SK-N-SH (cell line): ENCODE results near the gene STK36. TPM values are rescaled to one million over a fixed set of nuclear protein-coding genes. Genes with fewer than 3 reads are reported as not detected.

Source experiments
- CTCF ChIA-PET: fragments of 300-600, 350-600 bp; formaldehyde crosslinking; extraction: SDS; loops from one replicate; lab custom pipeline; 2021; lab: Yijun Ruan, JAX
- POLR2A ChIA-PET: fragments of 350-600 bp; sonication (Branson Sonifier 250); formaldehyde crosslinking; extraction: SDS; loops from one replicate; lab custom pipeline; 2020; ENCODE audit warnings: antibody characterized with exemption, inconsistent platforms; lab: Yijun Ruan, JAX
- DNase-seq: peaks from one replicate; pipeline ENCODE4 v3.0.0; 2012
- H2AFZ ChIP-seq: fragments of 200-600 bp; sonication (generic); 2 replicates; pipeline ENCODE4 v1.8.1; 2016; ENCODE audit warnings: antibody characterized with exemption, mild to moderate bottlenecking, low read depth
- H3F3A ChIP-seq: fragments of 200-600 bp; sonication (generic); replicated peaks from 2 replicates; pipeline ENCODE3; 2016; ENCODE audit warnings: antibody characterized with exemption, mild to moderate bottlenecking; ENCODE audit not compliant: insufficient read depth
- H3K27ac ChIP-seq, 2 experiments: fragments of 200-500 bp in 1 of 2; fragments of 200-600 bp in 1 of 2; sonication (Bioruptor generic) in 1 of 2; sonication (generic), shearing (Covaris generic) in 1 of 2; 2 replicates each; pipeline versions ENCODE4 v1.5.1 to v1.6.1; 2014 to 2016; ENCODE audit warnings: low read depth in 2 of 2, inconsistent platforms in 1 of 2, low read length in 1 of 2, mild to moderate bottlenecking in 1 of 2, mixed read lengths in 1 of 2
- H3K27me3 ChIP-seq: fragments of 200-600 bp; sonication (generic), shearing (Covaris generic); 2 replicates; pipeline ENCODE4 v1.6.1; 2016; ENCODE audit warnings: mixed run types; ENCODE audit not compliant: insufficient read depth
- H3K36me3 ChIP-seq, 2 experiments: fragments of 200-500 bp in 1 of 2; fragments of 200-600 bp in 1 of 2; sonication (Bioruptor generic) in 1 of 2; sonication (generic) in 1 of 2; replicated peaks in 1 of 2; 2 replicates each; pipeline versions ENCODE3 to v1.5.1; 2014 to 2016; ENCODE audit warnings: low read length in 1 of 2, mild to moderate bottlenecking in 1 of 2; ENCODE audit not compliant: insufficient read depth in 2 of 2, control insufficient read depth in 1 of 2
- H3K4me1 ChIP-seq, 2 experiments: fragments of 200-500 bp in 1 of 2; fragments of 200-600 bp in 1 of 2; sonication (Bioruptor generic) in 1 of 2; sonication (generic), shearing (Covaris generic) in 1 of 2; 2 replicates each; pipeline versions ENCODE4 v1.5.1 to v1.6.1; 2014 to 2016; ENCODE audit warnings: low read depth in 1 of 2, low read length in 1 of 2, mixed run types in 1 of 2; ENCODE audit not compliant: insufficient read depth in 2 of 2, control insufficient read depth in 1 of 2
- H3K4me2 ChIP-seq: fragments of 200-600 bp; sonication (generic), shearing (Covaris generic); 2 replicates; pipeline ENCODE4 v1.6.1; 2017; ENCODE audit warnings: mixed run types
- H3K4me3 ChIP-seq, 2 experiments: fragments of 200-500 bp in 1 of 2; fragments of 200-600 bp in 1 of 2; sonication (Bioruptor generic) in 1 of 2; sonication (generic), shearing (Covaris generic) in 1 of 2; 2 replicates each; pipeline versions ENCODE4 v1.5.1 to v1.8.1; 2014 to 2016; ENCODE audit warnings: low read depth in 2 of 2, inconsistent platforms in 1 of 2, low read length in 1 of 2, mild to moderate bottlenecking in 1 of 2, mixed read lengths in 1 of 2, moderate library complexity in 1 of 2
- H3K79me2 ChIP-seq: fragments of 200-600 bp; sonication (generic); 2 replicates; pipeline ENCODE4 v1.8.1; 2017; ENCODE audit warnings: mild to moderate bottlenecking; ENCODE audit not compliant: insufficient read depth
- H3K9ac ChIP-seq: fragments of 200-600 bp; sonication (generic); 2 replicates; pipeline ENCODE4 v1.6.1; 2017; ENCODE audit warnings: mixed run types
- H3K9me2 ChIP-seq: fragments of 200-600 bp; sonication (generic); 2 replicates; pipeline ENCODE4 v1.6.1; 2017; ENCODE audit warnings: mixed run types
- H3K9me3 ChIP-seq: fragments of 200-600 bp; sonication (generic); 2 replicates; pipeline ENCODE4 v1.6.1; 2017; ENCODE audit warnings: mixed run types, mild to moderate bottlenecking, moderate library complexity
- H4K20me1 ChIP-seq: fragments of 200-600 bp; sonication (generic); 2 replicates; pipeline ENCODE4 v1.6.1; 2017; ENCODE audit warnings: mild to moderate bottlenecking, mixed run types; ENCODE audit not compliant: insufficient read depth
- CHD2 ChIP-seq: fragments of 150-350 bp; IDR thresholded peaks from 2 replicates; pipeline ENCODE4 v1.6.1; 2018; ENCODE audit warnings: low read length; ENCODE audit not compliant: partially characterized antibody
- ELF1 ChIP-seq: IDR thresholded peaks from 2 replicates; pipeline ENCODE4 v1.4.0; 2012
- EZH2phosphoT487 ChIP-seq: fragments of 200-600 bp; sonication (generic); IDR thresholded peaks from 2 replicates; pipeline ENCODE4 v1.6.1; 2017; ENCODE audit warnings: low read depth, mixed run types, mild to moderate bottlenecking, antibody characterized with exemption, moderate library complexity, borderline replicate concordance
- FOSL2 ChIP-seq: IDR thresholded peaks from 2 replicates; pipeline ENCODE4 v1.4.0; 2012; ENCODE audit warnings: low read depth, mild to moderate bottlenecking, moderate library complexity, borderline replicate concordance
- FOXJ3 ChIP-seq: sonication (generic); formaldehyde crosslinking; IDR thresholded peaks from 2 replicates; pipeline ENCODE4 v1.5.1; 2020; ENCODE audit warnings: mild to moderate bottlenecking, missing genetic modification reagents
- FOXM1 ChIP-seq: IDR thresholded peaks from 2 replicates; pipeline ENCODE4 v1.4.0; 2012; ENCODE audit warnings: low read depth, mild to moderate bottlenecking
- GATA2 ChIP-seq: sonication (generic); formaldehyde crosslinking; IDR thresholded peaks from 2 replicates; pipeline ENCODE4 v1.5.0; 2020; ENCODE audit warnings: mild to moderate bottlenecking, missing genetic modification reagents
- JUND ChIP-seq: IDR thresholded peaks from 2 replicates; pipeline ENCODE4 v1.4.0; 2012
- MAX ChIP-seq: IDR thresholded peaks from 2 replicates; pipeline ENCODE4 v1.4.0; 2012; ENCODE audit warnings: low read depth
- MEF2A ChIP-seq: IDR thresholded peaks from 2 replicates; pipeline ENCODE4 v1.4.0; 2012; ENCODE audit warnings: low read depth, borderline replicate concordance
- MXI1 ChIP-seq: IDR thresholded peaks from 2 replicates; pipeline ENCODE4 v1.6.1; 2012; ENCODE audit warnings: mild to moderate bottlenecking, low read depth, low read length, improper control_type of control experiment
- NFIC ChIP-seq: IDR thresholded peaks from 2 replicates; pipeline ENCODE4 v1.4.0; 2012; ENCODE audit warnings: borderline replicate concordance
- NRF1 ChIP-seq: IDR thresholded peaks from 2 replicates; pipeline ENCODE4 v1.6.1; 2012; ENCODE audit warnings: low read depth, mild to moderate bottlenecking, low read length
- PBX3 ChIP-seq: IDR thresholded peaks from 2 replicates; pipeline ENCODE4; 2012
- RAD21 ChIP-seq: IDR thresholded peaks from 2 replicates; pipeline ENCODE4 v1.6.1; 2012; ENCODE audit warnings: mild to moderate bottlenecking, low read length
- REST ChIP-seq: IDR thresholded peaks from 2 replicates; pipeline ENCODE4 v1.6.1; 2012; ENCODE audit warnings: mild to moderate bottlenecking, low read depth, low read length, moderate library complexity
- RXRA ChIP-seq: IDR thresholded peaks from 2 replicates; pipeline ENCODE4 v1.4.0; 2012; ENCODE audit warnings: low read depth, mild to moderate bottlenecking, borderline replicate concordance
- TCF12 ChIP-seq: IDR thresholded peaks from 2 replicates; pipeline ENCODE4 v1.4.0; 2012
- USF1 ChIP-seq: IDR thresholded peaks from 2 replicates; pipeline ENCODE4 v1.4.0; 2012; ENCODE audit warnings: low read depth, borderline replicate concordance
- USF2 ChIP-seq: fragments of 150-350 bp; IDR thresholded peaks from 2 replicates; pipeline ENCODE4 v1.6.1; 2017; ENCODE audit warnings: antibody characterized with exemption, low read length, low read depth, borderline replicate concordance
- YY1 ChIP-seq: IDR thresholded peaks from 2 replicates; pipeline ENCODE4 v1.4.0; 2012; ENCODE audit warnings: low read depth, mild to moderate bottlenecking
- WGBS: methylation state at CpG from one replicate; pipeline ENCODE4 v1.1.6; 2017; ENCODE audit warnings: low lambda C conversion rate; 5-methylcytosine and 5-hydroxymethylcytosine counted together
- polyA plus RNA-seq, 3 experiments: library from polyadenylated mRNA; depleted of rRNA; stranded (reverse); fragments of >200 nt; gene quantifications; 2 replicates each; pipeline ENCODE4 v1.2.3, GENCODE V29; 2012

Gene STK36
- polyA plus RNA-seq, 1 of the 3 experiments (the other 2 are of a cell fraction): 53.5 TPM

GRCh38 chr2:218720048-218721041, 48.5 kb downstream of the STK36 start:
- WGBS: 97% methylated on average over 19 of the region's 19 CpGs
- no peak overlapping the region for H3K27ac ChIP-seq
- TF ChIP-seq RAD21 (no peak), USF2 (no peak), PBX3 (no peak), NFIC (no peak), RXRA (no peak), CHD2 (no peak), EZH2phosphoT487 (no peak), MEF2A (no peak)
- TF ChIP-seq, all 33 proteins: peak for 0
- Histone ChIP-seq H3K36me3 (peaks cover 0 to 29% of the 10 kb centered on the region in 2 experiments), H3F3A (peaks cover 3% of the 10 kb centered on the region), H3K27me3 (no peaks in the 10 kb centered on the region), H2AFZ (no peak overlapping the region), H4K20me1 (peaks cover 11% of the 10 kb centered on the region; the same call in 1 of the 2 replicates), H3K4me2 (no peak overlapping the region), H3K9me3 (no peaks in the 10 kb centered on the region), H3K4me3 (no peak overlapping the region), H3K9ac (no peak overlapping the region), H3K4me1 (peaks cover 2 to 4% of the 10 kb centered on the region in 2 experiments; a peak in 1 of 4 replicates), H3K79me2 (peaks cover 97% of the 10 kb centered on the region), H3K9me2 (no peaks in the 10 kb centered on the region)
- CTCF ChIA-PET: interaction anchor here (1.0 to 4.2 kb wide), 5 partner anchors 9 to 177 kb away, joined by 3 to 31 read pairs (median 3); partner anchors contain the start of gene TTLL4
- DNase-seq: no peak
- POLR2A ChIA-PET: no interaction called here

GRCh38 chr2:218721488-218721887, 49.6 kb downstream of the STK36 start:
- Histone ChIP-seq H3K9ac (no peak overlapping the region), H3K9me3 (peaks cover 9% of the 10 kb centered on the region; the same call in 1 of the 2 replicates), H3K27me3 (no peaks in the 10 kb centered on the region), H4K20me1 (peaks cover 8% of the 10 kb centered on the region; the same call in 1 of the 2 replicates), H2AFZ (no peak overlapping the region), H3K27ac (no peak overlapping the region), H3K36me3 (peaks cover 0 to 29% of the 10 kb centered on the region in 2 experiments), H3F3A (peaks cover 3% of the 10 kb centered on the region), H3K4me2 (no peak overlapping the region), H3K4me1 (peaks cover 2 to 4% of the 10 kb centered on the region in 2 experiments; a peak in 1 of 4 replicates), H3K9me2 (no peaks in the 10 kb centered on the region), H3K4me3 (no peak overlapping the region), H3K79me2 (peaks cover 97% of the 10 kb centered on the region)
- CTCF ChIA-PET: interaction anchor here (0.8 to 4.2 kb wide), 7 partner anchors 8 to 176 kb away, joined by 3 to 31 read pairs (median 3); partner anchors contain the start of gene TTLL4
- POLR2A ChIA-PET: interaction anchor here (0.6 kb wide), 1 partner anchor 15 kb away, joined by 3 read pairs; no protein-coding TSS in a partner anchor
- DNase-seq: no peak
- TF ChIP-seq NRF1: no peak
- no peak for TF ChIP-seq JUND
- no peak for TF ChIP-seq TCF12
- TF ChIP-seq USF1: no peak
- TF ChIP-seq MAX: no peak
- no peak for TF ChIP-seq GATA2 (CRISPR knock-in tag)
- no peak for TF ChIP-seq FOXJ3
- TF ChIP-seq REST: no peak
- no peak for TF ChIP-seq ELF1
- no peak for TF ChIP-seq FOSL2
- TF ChIP-seq FOXM1: no peak
- no peak for TF ChIP-seq RAD21
- no peak for TF ChIP-seq MXI1
- no peak for TF ChIP-seq YY1
